GM21447 (cell line): ENCODE measurements around the gene WSCD1.

Experiments used
- ATAC-seq: cut with Tn5 transposase; IDR thresholded peaks from one replicate; pipeline ENCODE4 v1.9.1; 2021; ENCODE audit not compliant: unreplicated experiment

WSCD1 gene

GRCh38 chr17:6059406-6059805 is 10.8 kb upstream of the WSCD1 start:
- ATAC-seq: no peak

- ATAC-seq: no peak
Measured at GRCh38 chr17:6061290-6061689, 8.9 kb upstream of the WSCD1 start.

GRCh38 chr17:6064868-6065267 is 5.3 kb upstream of the WSCD1 start:
- ATAC-seq: no peak

- ATAC-seq: no peak
Measured at GRCh38 chr17:6065351-6065750, 4.8 kb upstream of the WSCD1 start.

GRCh38 chr17:6066183-6066948 is 3.8 kb upstream of the WSCD1 start:
- ATAC-seq: no peak

- no peak for ATAC-seq
Measured at GRCh38 chr17:6067060-6067459, 3.1 kb upstream of the WSCD1 start.

GRCh38 chr17:6070430-6070912 is 292 bp downstream of the WSCD1 start:
- no peak for ATAC-seq

GRCh38 chr17:6070913-6071511 is 833 bp downstream of the WSCD1 start:
- no peak for ATAC-seq

- no peak for ATAC-seq
Measured at GRCh38 chr17:6071528-6072065, 1.4 kb downstream of the WSCD1 start.

- no peak for ATAC-seq
Measured at GRCh38 chr17:6072157-6072556, 2.0 kb downstream of the WSCD1 start.

GRCh38 chr17:6072611-6073010 is 2.4 kb downstream of the WSCD1 start:
- no peak for ATAC-seq

- ATAC-seq: no peak
Measured at GRCh38 chr17:6073620-6074019, 3.4 kb downstream of the WSCD1 start.

- no peak for ATAC-seq
Measured at GRCh38 chr17:6075050-6075449, 4.9 kb downstream of the WSCD1 start.

GRCh38 chr17:6075845-6076244 is 5.7 kb downstream of the WSCD1 start:
- ATAC-seq: no peak

GRCh38 chr17:6077752-6078151 is 7.6 kb downstream of the WSCD1 start:
- no peak for ATAC-seq

- no peak for ATAC-seq
Measured at GRCh38 chr17:6078458-6078871, 8.3 kb downstream of the WSCD1 start.

- no peak for ATAC-seq
Measured at GRCh38 chr17:6079155-6079888, 9.1 kb downstream of the WSCD1 start.

- ATAC-seq: no peak
Measured at GRCh38 chr17:6079960-6080359, 9.8 kb downstream of the WSCD1 start.

- no peak for ATAC-seq
Measured at GRCh38 chr17:6080711-6081430, 10.7 kb downstream of the WSCD1 start.

GRCh38 chr17:6082335-6082734 is 12.2 kb downstream of the WSCD1 start:
- ATAC-seq: no peak
